Mucosa of descending colon (tissue), 3 donors: ENCODE measurements around the gene CAPS2. TPM values are rescaled to one million over a fixed set of nuclear protein-coding genes. Genes with fewer than 3 reads are reported as not detected.
"Not testable (repeated sequence)": the region's sequence is repeated elsewhere in the genome, so short reads cannot be mapped to it uniquely, and the experiment has no call there.

ENCODE experiments used
- ATAC-seq: fragments of 200-7000 bp; cut with Tn5 transposase; one replicate; pipeline ENCODE4 v1.9.1; 2020; ENCODE audit warnings: mild to moderate bottlenecking, moderate library complexity
- DNase-seq, 3 donors: peaks; one replicate each; pipeline ENCODE4 v3.0.0-alpha.2; 2020
- H3K36me3 ChIP-seq: fragments of 200-600 bp; one replicate; pipeline ENCODE4 v1.8.0; 2021; ENCODE audit warnings: low read depth, mild to moderate bottlenecking
- H3K4me1 ChIP-seq: fragments of 200-600 bp; one replicate; pipeline ENCODE4 v1.8.0; 2021; ENCODE audit warnings: low read depth, mild to moderate bottlenecking
- H3K4me3 ChIP-seq: fragments of 200-600 bp; one replicate; pipeline ENCODE4 v1.8.0; 2021; ENCODE audit warnings: mild to moderate bottlenecking
- H3K9me3 ChIP-seq: fragments of 200-600 bp; one replicate; pipeline ENCODE4 v1.8.0; 2021; ENCODE audit warnings: mild to moderate bottlenecking
- CTCF ChIP-seq: fragments of 200-600 bp; IDR thresholded peaks from one replicate; pipeline ENCODE4 v1.8.0; 2022; ENCODE audit warnings: antibody characterized with exemption, mild to moderate bottlenecking
- intact Hi-C, 2 donors: fragments of 100-400 bp; cut with DNase I in 1 of 2; cut with micrococcal nuclease in 1 of 2; formaldehyde crosslinking; loops; one replicate each; pipeline versions ENCODE4 v1.11.0 to v1.11.1; 2022; cut with DNase I, micrococcal nuclease
- total RNA-seq, 3 donors: library from RNA; stranded (reverse); fragmentation: NEBNext Ultra II Directional in 2 of 3; extraction: Animal tissue kit (Norgen Biotek cat#: 25700) in 2 of 3; gene quantifications; one replicate each; pipeline versions ENCODE4 v1.2.1 to v1.2.4, GENCODE V29; 2021 to 2023
- donor health status: DM: no; HTN: no; CAD: no; lungs with moderate emphysema.
- donor health status: DM: no; HTN: no; CAD: no.
- donor health status: DM: no; HTN: yes; CAD: no.

CAPS2 gene
- total RNA-seq, 3 donors from 2014 or later = 5.9 to 11.3 (median 7.1) TPM

- H3K4me1 ChIP-seq = no peaks in the 10 kb centered on the region
- no peak overlapping the region for H3K4me3 ChIP-seq
- ATAC-seq (no peak), DNase-seq (no peak)
- no peak for TF ChIP-seq CTCF
- no peaks in the 10 kb centered on the region for H3K9me3 ChIP-seq
- H3K36me3 ChIP-seq = no peaks in the 10 kb centered on the region
- intact Hi-C loops = no loop called here
Measured at GRCh38 chr12:75361408-75361807, 31.3 kb upstream of the CAPS2 start.

- ATAC-seq (no peak), DNase-seq (no peak)
- Histone ChIP-seq H3K4me1 (no peaks in the 10 kb centered on the region), H3K4me3 (no peak overlapping the region), H3K9me3 (no peaks in the 10 kb centered on the region), H3K36me3 (no peaks in the 10 kb centered on the region)
- intact Hi-C loops = no loop called here
- TF ChIP-seq CTCF = no peak
Measured at GRCh38 chr12:75360920-75361319, 30.8 kb upstream of the CAPS2 start.

GRCh38 chr12:75354011-75354410 is 23.9 kb upstream of the CAPS2 start:
- DNase-seq (no peak), ATAC-seq (no peak)
- H3K36me3 ChIP-seq = no peaks in the 10 kb centered on the region
- intact Hi-C loops = no loop called here
- no peaks in the 10 kb centered on the region for H3K4me1 ChIP-seq
- no peak for TF ChIP-seq CTCF
- peaks cover 7% of the 10 kb centered on the region for H3K9me3 ChIP-seq
- no peak overlapping the region for H3K4me3 ChIP-seq

- H3K4me3 ChIP-seq = no peak overlapping the region
- intact Hi-C loops = no loop called here
- TF ChIP-seq CTCF = no peak
Measured at GRCh38 chr12:75350413-75350812, 20.3 kb upstream of the CAPS2 start.

GRCh38 chr12:75349946-75350345 is 19.8 kb upstream of the CAPS2 start:
- Histone ChIP-seq H3K9me3 (no peaks in the 10 kb centered on the region), H3K4me1 (no peaks in the 10 kb centered on the region), H3K36me3 (no peaks in the 10 kb centered on the region), H3K4me3 (no peak overlapping the region)
- no peak for DNase-seq
- intact Hi-C loops = no loop called here
- no peak for TF ChIP-seq CTCF
- no peak for ATAC-seq

More at GRCh38 chr12:75350413-75350812, 20.3 kb upstream of the CAPS2 start:
- Histone ChIP-seq H3K36me3 (no peaks in the 10 kb centered on the region), H3K9me3 (peaks cover 3% of the 10 kb centered on the region), H3K4me1 (no peaks in the 10 kb centered on the region)
- DNase-seq (no peak), ATAC-seq (no peak)

GRCh38 chr12:75346215-75346614 is 16.1 kb upstream of the CAPS2 start:
- DNase-seq, ATAC-seq, H3K9me3 ChIP-seq, H3K4me3 ChIP-seq, H3K36me3 ChIP-seq, intact Hi-C loops, H3K4me1 ChIP-seq: not testable (repeated sequence)
